Stimulated activated memory B cell treated with anti-CD40 and anti-IgM and Interleukin-4, amounts not matched to agents 10 μg/mL and 1 μg/mL and 100 μg/mL, for 72 hours (primary cell): ENCODE results near the gene KIF1B.
"Not testable (repeated sequence)": the region's sequence is repeated elsewhere in the genome, so short reads cannot be mapped to it uniquely, and the experiment has no call there.

Experiments used
- ATAC-seq: fragments of 150-1000 bp; cut with Tn5 transposase; 2 replicates; pipeline ENCODE4 v1.10.0; 2021
- H3K27ac Mint-ChIP-seq: one replicate; pipeline ENCODE4 v1.8.0; 2022; ENCODE audit warnings: mild to moderate bottlenecking, mixed read lengths
- H3K27me3 Mint-ChIP-seq: one replicate; pipeline ENCODE4 v1.8.0; 2022; ENCODE audit warnings: mixed read lengths
- H3K36me3 Mint-ChIP-seq: one replicate; pipeline ENCODE4 v1.8.0; 2022; ENCODE audit warnings: mixed read lengths
- H3K4me1 Mint-ChIP-seq: one replicate; pipeline ENCODE4 v1.8.0; 2022; ENCODE audit warnings: mixed read lengths
- H3K4me3 Mint-ChIP-seq: one replicate; pipeline ENCODE4 v1.8.0; 2022; ENCODE audit warnings: mild to moderate bottlenecking, moderate library complexity, mixed read lengths
- H3K9me3 Mint-ChIP-seq: one replicate; pipeline ENCODE4 v1.8.0; 2022; ENCODE audit warnings: mixed read lengths

Gene KIF1B

DNA sequence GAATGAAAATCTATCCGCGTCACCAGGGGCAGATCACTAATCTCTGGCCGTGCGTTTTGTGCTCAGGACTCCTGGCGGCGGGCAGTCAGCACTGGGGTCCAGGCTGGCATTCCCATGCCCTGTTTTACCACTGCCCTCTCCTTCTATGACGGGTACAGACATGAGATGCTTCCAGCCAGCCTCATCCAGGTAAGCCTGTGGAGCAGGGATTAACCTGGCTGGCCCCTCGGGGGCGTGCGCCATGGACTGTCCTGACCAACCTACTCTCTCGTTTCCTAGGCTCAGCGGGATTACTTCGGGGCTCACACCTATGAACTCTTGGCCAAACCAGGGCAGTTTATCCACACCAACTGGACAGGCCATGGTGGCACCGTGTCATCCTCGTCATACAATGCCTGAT, 209.0 kb downstream of the KIF1B start:
- Mint-ChIP-seq H3K27me3 (no peaks in the 10 kb centered on the region), H3K27ac (no peak overlapping the region), H3K4me3 (no peak overlapping the region), H3K36me3 (peaks cover 64% of the 10 kb centered on the region), H3K9me3 (no peaks in the 10 kb centered on the region), H3K4me1 (peaks cover 8% of the 10 kb centered on the region)
- no peak for ATAC-seq

DNA sequence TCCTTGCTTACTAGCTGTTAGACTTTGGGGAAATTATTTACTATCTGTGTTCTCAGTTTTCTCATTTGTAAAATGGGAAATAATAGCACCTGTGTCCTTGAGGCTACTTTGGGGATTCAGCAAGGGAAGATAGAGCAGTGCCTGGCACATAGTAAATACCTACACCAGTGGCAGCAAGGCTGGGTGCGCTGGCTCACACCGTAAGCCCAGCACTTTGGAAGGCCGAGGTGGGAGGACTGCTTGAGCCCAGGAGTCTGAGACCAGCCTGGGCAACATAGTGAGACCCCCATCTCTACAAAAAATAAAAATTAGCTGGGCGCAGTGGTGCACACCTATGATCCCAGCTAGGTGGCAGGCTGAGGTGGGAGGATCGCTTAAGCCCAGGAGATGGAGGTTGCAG, 211.3 kb downstream of the KIF1B start:
- Mint-ChIP-seq H3K9me3 (no peaks in the 10 kb centered on the region), H3K4me1 (no peaks in the 10 kb centered on the region), H3K4me3 (no peak overlapping the region), H3K27ac (no peak overlapping the region), H3K27me3 (no peaks in the 10 kb centered on the region), H3K36me3 (peaks cover 47% of the 10 kb centered on the region)
- no peak for ATAC-seq

DNA sequence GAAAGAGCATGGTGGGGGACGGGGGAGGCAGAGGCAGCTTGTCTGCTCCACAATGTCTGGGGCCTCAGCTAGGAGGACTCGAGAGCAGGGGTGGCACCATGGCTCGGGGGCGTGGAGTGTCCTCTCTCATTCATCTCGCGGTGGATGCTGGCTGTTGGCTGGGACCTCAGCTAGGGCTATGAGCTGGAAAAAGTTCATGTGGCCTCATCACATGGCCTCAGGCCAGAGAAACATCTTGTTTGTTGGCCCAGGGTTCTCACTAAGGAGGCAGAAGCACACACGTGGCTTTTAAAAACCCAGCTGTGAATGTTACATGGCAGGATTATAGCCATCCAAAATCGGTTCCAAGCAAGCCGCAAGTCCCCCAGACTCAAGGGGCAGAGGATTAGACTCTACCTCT, 213.7 kb downstream of the KIF1B start:
- no peaks in the 10 kb centered on the region for H3K9me3 Mint-ChIP-seq

DNA sequence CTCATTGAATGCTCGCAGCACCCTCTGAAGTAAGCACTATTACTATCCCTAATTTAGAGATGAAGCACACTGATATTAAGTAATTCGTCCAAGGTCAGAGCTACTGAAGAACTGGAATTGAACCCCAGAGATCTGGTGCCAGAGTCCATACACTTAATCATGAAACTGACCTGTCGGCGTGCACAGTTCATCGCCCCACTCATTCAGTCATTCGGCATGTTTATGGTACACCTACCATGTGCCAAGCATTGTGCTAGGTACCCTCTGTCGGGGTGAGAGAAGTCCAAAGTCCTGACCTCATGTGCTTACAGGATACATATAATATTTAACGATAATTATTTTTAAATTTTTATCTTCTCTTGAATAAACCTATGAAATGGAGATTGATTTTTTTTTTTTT, 214.3 kb downstream of the KIF1B start:
- Mint-ChIP-seq H3K36me3 (peaks cover 19% of the 10 kb centered on the region), H3K9me3 (no peaks in the 10 kb centered on the region), H3K4me1 (peaks cover 12% of the 10 kb centered on the region), H3K27me3 (no peaks in the 10 kb centered on the region), H3K27ac (no peak overlapping the region), H3K4me3 (no peak overlapping the region)
- no peak for ATAC-seq

More for the DNA sequence above, 213.7 kb downstream of the KIF1B start:
- ATAC-seq, result no peak
- Mint-ChIP-seq H3K27ac (no peak overlapping the region), H3K27me3 (no peaks in the 10 kb centered on the region), H3K4me3 (no peak overlapping the region), H3K36me3 (peaks cover 25% of the 10 kb centered on the region), H3K4me1 (peaks cover 10% of the 10 kb centered on the region)

DNA sequence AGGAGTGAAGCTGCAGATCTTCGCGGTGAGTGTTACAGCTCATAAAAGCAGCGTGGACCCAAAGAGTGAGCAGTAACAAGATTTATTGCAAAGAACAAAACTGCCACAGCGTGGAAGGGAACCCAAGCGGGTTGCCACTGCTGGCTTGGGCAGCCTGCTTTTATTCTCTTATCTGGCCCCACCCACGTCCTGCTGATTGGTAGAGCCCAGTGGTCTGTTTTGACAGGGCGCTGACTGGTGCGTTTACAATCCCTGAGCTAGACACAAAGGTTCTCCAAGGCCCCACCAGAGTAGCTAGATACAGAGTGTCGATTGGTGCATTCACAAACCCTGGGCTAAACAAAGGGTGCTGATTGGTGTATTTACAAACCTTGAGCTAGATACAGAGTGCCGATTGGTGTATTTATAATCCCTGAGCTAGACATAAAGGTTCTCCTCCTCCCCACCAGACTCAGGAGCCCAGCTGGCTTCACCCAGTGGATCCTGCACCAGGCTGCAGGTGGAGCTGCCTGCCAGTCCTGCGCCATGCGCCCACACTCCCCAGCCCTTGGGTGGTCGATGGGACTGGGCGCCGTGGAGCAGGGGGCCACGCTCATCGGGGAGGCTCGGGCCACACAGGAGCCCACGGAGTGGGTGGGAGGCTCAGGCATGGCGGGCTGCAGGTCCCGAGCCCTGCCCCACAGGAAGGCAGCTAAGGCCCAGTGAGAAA, 215.6 kb downstream of the KIF1B start:
- not testable (repeated sequence) for H3K27me3 Mint-ChIP-seq, H3K9me3 Mint-ChIP-seq, H3K36me3 Mint-ChIP-seq, ATAC-seq, H3K4me3 Mint-ChIP-seq, H3K27ac Mint-ChIP-seq
- H3K4me1 Mint-ChIP-seq, result peaks cover 21% of the 10 kb centered on the region

DNA sequence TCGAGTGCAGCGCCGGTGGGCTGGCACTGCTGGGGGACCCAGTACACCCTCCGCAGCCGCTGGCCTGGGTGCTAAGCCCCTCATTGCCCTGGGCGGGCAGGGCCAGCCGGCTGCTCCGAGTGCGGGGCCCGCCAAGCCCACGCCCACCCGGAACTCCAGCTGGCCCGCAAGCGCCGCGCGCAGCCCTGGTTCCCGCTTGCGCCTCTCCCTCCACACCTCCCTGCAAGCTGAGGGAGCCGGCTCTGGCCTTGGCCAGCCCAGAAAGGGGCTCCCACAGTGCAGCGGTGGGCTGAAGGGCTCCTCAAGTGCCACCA, 216.1 kb downstream of the KIF1B start:
- peaks cover 26% of the 10 kb centered on the region for H3K4me1 Mint-ChIP-seq
- not testable (repeated sequence) for H3K9me3 Mint-ChIP-seq, ATAC-seq, H3K36me3 Mint-ChIP-seq, H3K27me3 Mint-ChIP-seq, H3K27ac Mint-ChIP-seq, H3K4me3 Mint-ChIP-seq

DNA sequence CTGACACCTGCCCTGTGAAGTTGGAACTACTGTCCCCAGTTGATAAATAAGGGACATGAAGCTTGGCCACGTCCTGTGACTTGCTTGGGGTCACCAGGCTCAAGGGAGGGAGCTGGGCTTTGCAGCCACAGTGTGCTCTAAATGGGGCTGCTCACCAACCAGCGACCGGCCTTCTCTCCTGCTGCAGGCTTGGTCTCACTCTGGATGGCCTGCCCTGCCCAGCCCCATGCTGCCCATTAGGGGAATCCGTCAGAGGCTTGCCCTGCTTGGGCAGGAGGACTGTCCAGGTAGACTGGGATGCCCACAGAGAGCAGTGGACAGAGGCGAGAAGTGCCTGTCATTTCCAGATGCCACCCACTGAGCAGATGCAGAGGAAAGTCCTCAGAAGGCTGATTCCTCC, 218.6 kb downstream of the KIF1B start:
- Mint-ChIP-seq H3K36me3 (no peaks in the 10 kb centered on the region), H3K4me3 (no peak overlapping the region), H3K27ac (peak overlapping the region; percentile 98), H3K9me3 (no peaks in the 10 kb centered on the region), H3K27me3 (no peaks in the 10 kb centered on the region), H3K4me1 (peaks cover 39% of the 10 kb centered on the region)
- no peak for ATAC-seq

DNA sequence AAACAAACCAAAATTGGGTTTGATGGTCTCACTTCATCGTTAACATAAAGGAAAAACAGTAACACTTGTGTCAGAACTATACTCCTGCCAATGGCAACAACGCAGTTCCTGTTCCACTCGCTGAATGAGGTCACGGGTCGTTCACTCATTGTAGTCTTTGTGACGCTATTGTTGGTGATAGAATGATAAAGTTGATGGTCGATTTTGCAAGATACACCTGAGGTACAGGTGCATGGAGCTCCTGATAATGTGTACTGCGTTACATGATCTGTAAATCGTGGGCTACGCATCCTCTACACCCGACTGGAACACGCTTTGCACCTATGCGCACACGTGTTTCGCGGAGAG, 219.5 kb downstream of the KIF1B start:
- Mint-ChIP-seq H3K27me3 (no peaks in the 10 kb centered on the region), H3K4me3 (peak overlapping the region; percentile 95), H3K27ac (peak overlapping the region; percentile 98), H3K9me3 (no peaks in the 10 kb centered on the region), H3K36me3 (no peaks in the 10 kb centered on the region), H3K4me1 (peaks cover 45% of the 10 kb centered on the region)
- peak; percentile 2 for ATAC-seq

DNA sequence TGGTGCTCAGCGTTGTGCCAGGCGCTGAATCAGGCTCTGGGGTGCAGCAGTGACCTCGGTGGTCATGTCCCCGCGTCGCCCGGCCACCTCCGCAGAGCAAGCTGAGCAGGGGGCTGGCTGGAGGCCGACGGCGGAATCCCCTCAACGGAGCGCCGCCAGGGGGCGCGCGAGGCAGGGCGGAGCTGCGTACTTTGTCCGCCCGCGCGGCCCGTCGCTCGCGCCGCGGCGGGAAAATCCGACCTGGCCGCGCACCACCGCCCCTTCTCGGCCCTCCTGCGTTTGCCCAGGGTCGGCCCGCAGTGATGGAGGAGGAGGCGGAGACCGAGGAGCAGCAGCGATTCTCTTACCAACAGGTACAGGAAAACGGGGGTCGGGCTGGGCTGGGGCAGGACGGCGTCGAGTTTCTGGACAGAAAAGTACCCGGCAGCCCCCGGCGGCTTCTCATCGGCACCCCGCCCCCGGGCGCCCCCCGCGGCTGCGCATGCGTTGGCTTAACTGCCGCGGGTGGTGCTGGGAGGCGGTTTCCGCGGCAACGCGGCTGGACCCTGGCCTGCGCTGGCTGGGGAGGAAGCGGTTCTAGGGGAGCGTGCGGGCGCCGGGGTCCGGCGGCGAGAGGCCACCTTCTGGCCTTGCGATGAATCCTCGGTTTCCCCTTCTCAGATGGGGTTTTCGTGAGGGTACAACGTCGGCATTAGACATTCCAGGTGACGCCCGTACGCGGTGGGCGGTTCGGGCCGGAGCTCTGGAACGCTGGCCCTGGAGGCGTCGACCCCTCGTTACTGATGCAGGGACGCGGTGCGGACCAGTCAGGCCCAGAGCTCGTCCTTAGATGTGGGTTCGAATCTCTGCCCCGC, 220.1 kb downstream of the KIF1B start, which contains the start of gene CENPS:
Gene CENPS (plus strand): TSS at position 218 of the 854 bp plus-strand sequence. CDS start 85 bp downstream, at position 303.
- Mint-ChIP-seq H3K27ac (peak within 1 kb of the TSS; percentile 98), H3K27me3 (no peaks in the 10 kb centered on the region), H3K4me1 (peaks cover 45% of the 10 kb centered on the region), H3K9me3 (no peaks in the 10 kb centered on the region), H3K36me3 (no peaks in the 10 kb centered on the region), H3K4me3 (peak within 1 kb of the TSS; percentile 95)
- ATAC-seq, result peak; percentile 91
